Esophagus muscularis mucosa (tissue), 3 donors: ENCODE data around the gene TFF1.

Source experiments
- CTCF ChIP-seq, 3 experiments: fragments of 200-600 bp in 2 of 3; fragments of 450-650 bp in 1 of 3; sonication (generic) in 2 of 3; IDR thresholded peaks; one replicate each; pipeline ENCODE4 v1.5.1; 2017 to 2019; ENCODE audit warnings: antibody characterized with exemption in 3 of 3, mild to moderate bottlenecking in 2 of 3, moderate library complexity in 1 of 3
- POLR2A ChIP-seq: fragments of 450-650 bp; IDR thresholded peaks from one replicate; pipeline ENCODE4 v1.6.1; 2017; ENCODE audit warnings: antibody characterized with exemption, moderate library complexity, mild to moderate bottlenecking, low read depth

- TF ChIP-seq CTCF (IDR thresholded peaks at IDR 0.05) (no peak), POLR2A (no peak)
Measured at GRCh38 chr21:42384989-42385388, 18.7 kb upstream of the TFF1 start.
